ENCODE data around the gene ACADL. TPM values are rescaled to one million over a fixed set of nuclear protein-coding genes. Genes with fewer than 3 reads are reported as not detected.
A peak's percentile ranks its signal among the peaks of the same experiment; 100 is the strongest.

The ACADL gene
- polyA plus RNA-seq, 3 donors: not detected

GRCh38 chr2:210190345-210190744 lies 34.9 kb downstream of the ACADL start:
- Histone ChIP-seq H4K20me1 (ENCODE audit: insufficient read depth, low read length) (no peaks in the 10 kb centered on the region), H3K4me3 (replicated peaks in 1 of 3; ENCODE audit: low read depth in 2 of 3, low read length in 3 of 3) (no peak overlapping the region), H3K9ac (ENCODE audit: insufficient read depth, low read length, poor library complexity, severe bottlenecking) (no peak overlapping the region), H3K4me2 (replicated peaks; ENCODE audit: extremely low read depth, low read length, poor library complexity, severe bottlenecking) (no peak overlapping the region), H3K36me3 (replicated peaks in 1 of 2; ENCODE audit: control insufficient read depth in 1 of 2, insufficient read depth in 2 of 2, low read length in 2 of 2) (no peaks in the 10 kb centered on the region), H3K79me2 (ENCODE audit: insufficient read depth, low read length) (no peaks in the 10 kb centered on the region), H3K27ac (ENCODE audit: low read depth in 1 of 2, low read length in 2 of 2) (no peak overlapping the region), H3K27me3 (ENCODE audit: control insufficient read depth in 2 of 2, insufficient read depth in 2 of 2, low read length in 2 of 2) (no peaks in the 10 kb centered on the region), H3K4me1 (ENCODE audit: control insufficient read depth in 1 of 2, insufficient read depth in 2 of 2, low read length in 2 of 2) (no peaks in the 10 kb centered on the region), H2AFZ (ENCODE audit: insufficient read depth, low read depth, low read length, poor library complexity, severe bottlenecking) (no peak overlapping the region), H3K9me3 (replicated peaks in 1 of 2; ENCODE audit: control insufficient read depth in 1 of 2, insufficient read depth in 1 of 2, low read length in 2 of 2) (no peaks in the 10 kb centered on the region)
- DNase-seq: no peak
- peaks cover 3% of the 10 kb centered on the region for H3K4me1 Mint-ChIP-seq
- intact Hi-C loops (cut with micrococcal nuclease): no loop called here
- H3K27ac Mint-ChIP-seq: no peak overlapping the region
- WGBS (ENCODE audit: insufficient coverage): no CpG with 5 or more reads among the region's 4 CpGs
- no peaks in the 10 kb centered on the region for H3K36me3 Mint-ChIP-seq
- no peaks in the 10 kb centered on the region for H3K27me3 Mint-ChIP-seq (ENCODE audit: low read depth in 3 of 3)
- no peak overlapping the region for H3K4me3 Mint-ChIP-seq
- no peak for TF ChIP-seq CTCF (IDR thresholded peaks at IDR 0.05)
- H3K9me3 Mint-ChIP-seq: peaks cover 2 to 9% (median 6%) of the 10 kb centered on the region in 7 donors

- Histone ChIP-seq H3K4me1 (ENCODE audit: control insufficient read depth in 1 of 2, insufficient read depth in 2 of 2, low read length in 2 of 2) (no peaks in the 10 kb centered on the region), H3K4me2 (replicated peaks; ENCODE audit: extremely low read depth, low read length, poor library complexity, severe bottlenecking) (no peak overlapping the region), H3K36me3 (replicated peaks in 1 of 2; ENCODE audit: control insufficient read depth in 1 of 2, insufficient read depth in 2 of 2, low read length in 2 of 2) (no peaks in the 10 kb centered on the region), H3K9ac (ENCODE audit: insufficient read depth, low read length, poor library complexity, severe bottlenecking) (no peak overlapping the region), H3K4me3 (replicated peaks in 1 of 3; ENCODE audit: low read depth in 2 of 3, low read length in 3 of 3) (no peak overlapping the region), H4K20me1 (ENCODE audit: insufficient read depth, low read length) (no peaks in the 10 kb centered on the region), H3K27ac (ENCODE audit: low read depth in 1 of 2, low read length in 2 of 2) (no peak overlapping the region), H3K9me3 (replicated peaks in 1 of 2; ENCODE audit: control insufficient read depth in 1 of 2, insufficient read depth in 1 of 2, low read length in 2 of 2) (no peaks in the 10 kb centered on the region), H3K79me2 (ENCODE audit: insufficient read depth, low read length) (no peaks in the 10 kb centered on the region), H2AFZ (ENCODE audit: insufficient read depth, low read depth, low read length, poor library complexity, severe bottlenecking) (no peak overlapping the region), H3K27me3 (ENCODE audit: control insufficient read depth in 2 of 2, insufficient read depth in 2 of 2, low read length in 2 of 2) (no peaks in the 10 kb centered on the region)
- peaks cover 7 to 16% (median 14%) of the 10 kb centered on the region in 7 donors for H3K9me3 Mint-ChIP-seq
- H3K4me1 Mint-ChIP-seq: no peaks in the 10 kb centered on the region
- H3K27me3 Mint-ChIP-seq (ENCODE audit: low read depth in 3 of 3): no peaks in the 10 kb centered on the region
- peak in 2 of 3 donors; percentile 7 to 10 for DNase-seq
- no peaks in the 10 kb centered on the region for H3K36me3 Mint-ChIP-seq
- no peak overlapping the region for H3K4me3 Mint-ChIP-seq
- intact Hi-C loops (cut with micrococcal nuclease): no loop called here
- no CpG with 5 or more reads among the region's 1 CpG for WGBS (ENCODE audit: insufficient coverage)
- H3K27ac Mint-ChIP-seq: no peak overlapping the region
- no peak for TF ChIP-seq CTCF (IDR thresholded peaks at IDR 0.05)
Observed at GRCh38 chr2:210189452-210190138, 35.7 kb downstream of the ACADL start.
